WTC11 (cell line): Measurements from ENCODE around the gene COX6B2.
"Not testable (repeated sequence)": the region's sequence is repeated elsewhere in the genome, so short reads cannot be mapped to it uniquely, and the experiment has no call there.

ENCODE experiments used
- CREM ChIP-seq: sonication (generic); formaldehyde crosslinking; IDR thresholded peaks from 2 replicates; pipeline ENCODE4 v1.8.1; 2022; ENCODE audit warnings: mild to moderate bottlenecking, missing genetic modification reagents, moderate library complexity
- CTCF ChIP-seq: fragments of 200-600 bp; IDR thresholded peaks from 2 replicates; pipeline ENCODE4 v1.8.0; 2022; ENCODE audit warnings: antibody characterized with exemption
- IRF1 ChIP-seq: sonication (generic); formaldehyde crosslinking; IDR thresholded peaks from 2 replicates; pipeline ENCODE4 v1.8.0; 2023; ENCODE audit warnings: missing genetic modification reagents
- SMAD4 ChIP-seq: sonication (generic); formaldehyde crosslinking; IDR thresholded peaks from 2 replicates; pipeline ENCODE4 v1.8.0; 2022; ENCODE audit warnings: mild to moderate bottlenecking, missing genetic modification reagents
- ZBTB21 ChIP-seq: sonication (generic); formaldehyde crosslinking; IDR thresholded peaks from 2 replicates; pipeline ENCODE4 v1.8.1; 2023; ENCODE audit warnings: mild to moderate bottlenecking, missing genetic modification reagents, borderline replicate concordance

- not testable (repeated sequence) for TF ChIP-seq CTCF; SMAD4; CREM (CRISPR knock-in tag); ZBTB21 (CRISPR knock-in tag); IRF1
Observed at GRCh38 chr19:55329791-55330190, 24.7 kb downstream of the COX6B2 start.
